ES-I3 (cell line): ENCODE results near the gene MTAP.
"Not testable (repeated sequence)": the region's sequence is repeated elsewhere in the genome, so short reads cannot be mapped to it uniquely, and the experiment has no call there.

Experiments used
- H3K36me3 ChIP-seq: 2 replicates; pipeline ENCODE4 v1.6.1; 2013; ENCODE audit warnings: mild to moderate bottlenecking, low read length, control low read depth, moderate library complexity; ENCODE audit not compliant: insufficient read depth
- H3K4me1 ChIP-seq: 2 replicates; pipeline ENCODE4 v1.6.1; 2013; ENCODE audit warnings: mild to moderate bottlenecking, control low read depth, low read length; ENCODE audit not compliant: insufficient read depth
- H3K9ac ChIP-seq: 2 replicates; pipeline ENCODE4 v1.6.1; 2013; ENCODE audit warnings: low read depth, mild to moderate bottlenecking, low read length, moderate library complexity
- H3K9me3 ChIP-seq: 2 replicates; pipeline ENCODE4 v1.6.1; 2013; ENCODE audit warnings: mild to moderate bottlenecking, low read length, moderate library complexity; ENCODE audit not compliant: control insufficient read depth, insufficient read depth

Gene MTAP

DNA sequence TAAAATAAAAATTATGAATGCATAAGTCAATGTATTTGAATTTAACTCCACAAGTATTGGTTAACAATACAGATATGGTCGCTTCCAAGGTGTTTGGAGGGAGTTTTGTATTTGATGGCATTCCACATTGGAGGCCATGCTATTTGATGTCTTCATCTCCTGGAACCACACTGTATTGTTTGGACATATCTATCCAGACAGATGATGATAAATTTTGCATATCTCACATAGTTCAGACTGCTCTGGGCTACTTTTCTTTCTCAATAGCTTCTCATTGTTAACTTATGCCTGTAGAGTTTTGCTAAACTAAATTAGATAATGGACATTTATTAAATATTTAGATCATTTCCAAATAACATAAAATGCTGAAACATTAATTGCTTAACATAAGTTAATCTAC is 133.7 kb downstream of the MTAP start:
- Histone ChIP-seq H3K4me1 (peaks cover 26% of the 10 kb centered on the region), H3K36me3 (no peaks in the 10 kb centered on the region), H3K9ac (no peak overlapping the region), H3K9me3 (no peaks in the 10 kb centered on the region)

DNA sequence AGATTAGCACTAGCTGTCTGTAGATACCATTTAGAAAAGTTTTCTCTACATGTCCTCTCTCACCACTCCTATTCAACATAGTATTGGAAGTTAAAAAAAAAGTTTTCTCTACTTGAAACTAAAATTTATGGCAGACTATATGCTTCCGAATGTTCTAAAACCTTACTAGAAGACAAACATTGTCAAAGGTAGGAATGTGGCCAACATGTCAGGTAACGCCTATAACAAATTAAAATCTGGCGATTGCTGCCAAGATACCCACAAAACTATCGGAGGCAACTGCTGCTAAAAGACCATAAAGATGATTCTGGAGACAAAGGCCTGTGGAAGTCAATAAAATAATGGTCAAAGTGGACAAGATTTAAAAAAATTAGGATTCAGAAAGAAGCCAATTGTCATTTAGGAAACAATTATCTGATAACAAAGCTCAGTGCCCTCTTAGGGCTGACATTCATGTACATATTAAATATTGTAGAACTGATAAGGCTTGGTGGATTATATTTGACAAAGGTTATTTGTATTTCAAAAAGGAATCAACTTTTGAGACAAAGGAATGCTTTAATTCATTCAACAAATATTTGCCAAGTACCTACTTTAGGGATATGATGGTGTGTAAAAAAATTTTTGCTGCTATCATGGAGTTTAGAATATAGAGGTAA is 139.0 kb downstream of the MTAP start:
- Histone ChIP-seq H3K4me1 (no peaks in the 10 kb centered on the region), H3K9ac (no peak overlapping the region), H3K9me3 (no peaks in the 10 kb centered on the region; the same call in 1 of the 2 replicates), H3K36me3 (no peaks in the 10 kb centered on the region)

DNA sequence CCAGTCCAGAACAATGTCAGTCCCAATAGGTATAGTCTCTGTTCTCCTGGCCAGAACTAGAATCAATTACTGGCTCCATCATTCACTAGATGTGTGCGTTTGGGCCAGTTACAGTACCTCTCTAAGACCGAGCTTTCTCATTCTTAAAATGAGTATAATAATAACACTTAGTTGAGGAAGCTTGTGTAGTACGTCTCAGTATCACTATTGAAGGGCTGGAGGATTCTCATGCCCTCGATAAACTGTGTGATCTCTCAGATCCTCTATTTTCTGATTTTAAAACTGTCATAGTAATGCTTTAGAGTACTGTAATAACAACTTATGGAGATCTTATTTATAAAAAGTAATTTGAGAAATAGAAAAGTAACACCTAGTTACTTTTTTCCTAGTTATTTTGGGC is 141.0 kb downstream of the MTAP start:
- no peak overlapping the region for H3K9ac ChIP-seq
- no peaks in the 10 kb centered on the region for H3K4me1 ChIP-seq
- H3K9me3 ChIP-seq, result no peaks in the 10 kb centered on the region; the same call in 1 of the 2 replicates
- H3K36me3 ChIP-seq, result no peaks in the 10 kb centered on the region

DNA sequence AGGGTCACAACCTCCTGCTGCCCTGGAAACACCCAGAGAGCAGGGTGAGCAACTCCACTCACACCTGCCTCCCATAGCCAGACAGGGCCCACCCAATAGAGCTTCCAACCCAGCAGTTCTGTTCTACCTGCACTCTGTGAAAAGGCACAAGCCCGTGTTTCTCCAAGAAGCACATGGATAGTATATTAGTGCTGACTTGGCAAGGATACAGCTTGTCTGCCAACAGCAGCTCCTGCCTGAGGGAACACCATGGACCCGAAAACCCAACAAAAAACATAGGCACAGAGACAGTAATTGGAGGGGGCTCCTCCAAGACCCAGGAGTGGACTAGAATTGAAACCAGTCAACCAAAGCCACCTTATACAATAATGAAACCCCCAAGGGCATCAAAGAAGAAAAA is 143.2 kb downstream of the MTAP start:
- Histone ChIP-seq H3K36me3 (no peaks in the 10 kb centered on the region), H3K4me1 (no peaks in the 10 kb centered on the region), H3K9me3 (no peaks in the 10 kb centered on the region; the same call in 1 of the 2 replicates), H3K9ac (no peak overlapping the region)

DNA sequence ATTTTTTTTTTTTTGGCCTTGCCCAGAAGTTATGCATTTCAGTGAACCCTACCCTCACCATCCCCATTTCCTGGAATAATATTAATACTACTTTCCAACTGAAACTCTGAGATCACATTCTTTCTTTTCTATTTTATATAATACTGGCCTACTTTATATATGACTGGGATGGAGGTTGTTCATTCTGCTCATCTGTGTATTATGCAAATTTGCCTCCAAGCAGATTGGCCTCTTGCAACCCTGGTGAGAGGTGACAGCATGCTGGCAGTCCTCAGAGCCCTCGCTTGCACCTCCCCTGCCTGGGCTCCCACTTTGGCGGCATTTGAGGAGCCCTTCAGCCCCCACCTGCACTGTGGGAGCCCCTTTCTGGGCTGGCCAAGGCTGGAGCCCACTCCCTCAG is 156.4 kb downstream of the MTAP start:
- H3K4me1 ChIP-seq, result no peaks in the 10 kb centered on the region
- no peaks in the 10 kb centered on the region for H3K36me3 ChIP-seq
- no peak overlapping the region for H3K9ac ChIP-seq
- H3K9me3 ChIP-seq, result no peaks in the 10 kb centered on the region

DNA sequence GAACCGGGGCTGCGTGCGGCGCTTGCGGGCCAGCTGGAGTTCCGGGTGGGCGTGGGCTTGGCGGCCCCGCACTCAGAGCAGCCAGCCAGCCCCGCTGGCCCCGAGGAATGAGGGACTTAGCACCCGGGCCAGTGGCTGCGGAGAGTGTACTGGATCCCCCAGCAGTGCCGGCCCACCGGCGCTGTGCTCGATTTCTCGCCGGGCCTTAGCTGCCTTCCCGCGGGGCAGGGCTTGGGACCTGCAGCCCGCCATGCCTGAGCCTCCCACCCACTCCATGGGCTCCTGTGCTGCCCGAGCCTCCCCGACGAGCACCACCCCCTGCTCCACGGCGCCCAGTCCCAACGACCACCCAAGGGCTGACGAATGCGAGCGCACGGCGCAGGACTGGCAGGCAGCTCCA is 156.8 kb downstream of the MTAP start:
- not testable (repeated sequence) for H3K36me3 ChIP-seq, H3K4me1 ChIP-seq, H3K9ac ChIP-seq, H3K9me3 ChIP-seq

DNA sequence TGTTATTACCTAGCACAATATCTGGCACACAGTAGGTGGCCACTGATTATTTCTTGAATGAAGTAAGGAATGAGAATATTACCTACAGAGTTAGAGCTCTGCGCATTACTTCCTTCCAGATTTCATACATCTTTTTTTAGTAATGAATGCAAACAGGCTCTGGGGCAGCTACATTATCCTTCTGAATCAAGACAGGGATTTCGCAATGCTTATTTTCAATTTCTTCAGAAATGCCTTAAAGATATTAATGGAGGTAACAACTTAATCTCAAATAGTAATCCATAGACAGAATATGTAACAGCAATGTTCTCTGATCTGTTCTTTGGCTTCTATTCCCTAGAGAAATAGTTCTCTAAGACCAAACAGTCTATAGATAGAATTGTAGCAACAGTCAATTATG is 159.1 kb downstream of the MTAP start:
- H3K4me1 ChIP-seq, result peaks cover under 1% of the 10 kb centered on the region
- no peak overlapping the region for H3K9ac ChIP-seq
- no peaks in the 10 kb centered on the region for H3K9me3 ChIP-seq
- no peaks in the 10 kb centered on the region for H3K36me3 ChIP-seq

DNA sequence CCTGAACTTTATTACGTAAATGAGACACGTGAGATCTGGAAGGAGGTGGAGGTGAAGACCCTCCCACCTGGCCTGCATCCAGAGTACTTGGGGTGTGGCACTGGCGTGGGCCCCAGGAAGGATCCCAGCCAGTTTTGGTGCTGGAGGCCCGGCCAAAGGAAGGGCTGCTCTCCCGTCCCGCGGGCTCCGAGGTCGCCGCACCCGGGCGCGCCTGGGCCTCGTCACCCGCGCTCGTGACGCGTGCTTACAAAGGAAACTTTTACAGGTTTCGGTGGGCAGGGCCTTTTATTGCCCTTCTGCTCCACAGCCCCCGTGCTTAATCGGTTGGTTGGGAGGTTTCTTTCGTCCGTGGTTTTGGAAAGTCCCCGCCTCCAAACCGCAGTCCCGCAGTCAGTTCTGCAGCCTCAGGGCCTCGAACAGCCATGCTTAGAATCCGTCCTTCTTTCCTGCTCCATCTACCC is 162.5 kb downstream of the MTAP start:
- Histone ChIP-seq H3K36me3 (no peaks in the 10 kb centered on the region), H3K4me1 (peaks cover 7% of the 10 kb centered on the region), H3K9ac (peak overlapping the region; percentile 49; the same call in 1 of the 2 replicates), H3K9me3 (no peaks in the 10 kb centered on the region)

DNA sequence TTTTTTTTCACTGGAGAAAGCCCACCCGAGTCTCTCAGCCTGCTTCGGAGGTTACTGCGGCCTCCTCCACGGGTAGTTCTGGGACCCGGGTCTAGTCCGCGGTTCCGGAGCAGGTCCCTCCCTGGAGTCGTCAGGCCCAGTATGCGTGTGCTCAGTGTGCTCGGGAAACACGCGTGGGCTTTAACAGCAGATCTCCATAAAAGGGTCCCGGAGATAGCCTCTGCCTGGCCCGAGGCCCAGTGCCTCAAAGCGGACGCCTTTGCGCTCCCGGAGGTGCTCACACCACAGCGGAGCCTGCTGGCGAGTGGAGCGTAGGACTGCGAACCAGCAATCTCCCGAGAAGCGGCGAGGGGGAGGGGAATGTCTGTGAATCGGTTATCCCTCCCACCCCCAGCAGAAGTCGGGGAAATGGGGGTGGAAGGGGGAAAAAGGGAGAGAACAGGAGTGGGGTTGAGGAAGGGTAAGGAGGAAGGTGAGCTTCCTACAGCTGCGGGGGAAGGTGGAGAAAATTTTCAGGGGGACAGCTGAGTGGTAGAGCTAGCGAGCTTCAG is 163.0 kb downstream of the MTAP start:
- no peaks in the 10 kb centered on the region for H3K36me3 ChIP-seq
- no peaks in the 10 kb centered on the region for H3K9me3 ChIP-seq
- peak overlapping the region; percentile 49; the same call in 1 of the 2 replicates for H3K9ac ChIP-seq
- H3K4me1 ChIP-seq, result peaks cover 7% of the 10 kb centered on the region

DNA sequence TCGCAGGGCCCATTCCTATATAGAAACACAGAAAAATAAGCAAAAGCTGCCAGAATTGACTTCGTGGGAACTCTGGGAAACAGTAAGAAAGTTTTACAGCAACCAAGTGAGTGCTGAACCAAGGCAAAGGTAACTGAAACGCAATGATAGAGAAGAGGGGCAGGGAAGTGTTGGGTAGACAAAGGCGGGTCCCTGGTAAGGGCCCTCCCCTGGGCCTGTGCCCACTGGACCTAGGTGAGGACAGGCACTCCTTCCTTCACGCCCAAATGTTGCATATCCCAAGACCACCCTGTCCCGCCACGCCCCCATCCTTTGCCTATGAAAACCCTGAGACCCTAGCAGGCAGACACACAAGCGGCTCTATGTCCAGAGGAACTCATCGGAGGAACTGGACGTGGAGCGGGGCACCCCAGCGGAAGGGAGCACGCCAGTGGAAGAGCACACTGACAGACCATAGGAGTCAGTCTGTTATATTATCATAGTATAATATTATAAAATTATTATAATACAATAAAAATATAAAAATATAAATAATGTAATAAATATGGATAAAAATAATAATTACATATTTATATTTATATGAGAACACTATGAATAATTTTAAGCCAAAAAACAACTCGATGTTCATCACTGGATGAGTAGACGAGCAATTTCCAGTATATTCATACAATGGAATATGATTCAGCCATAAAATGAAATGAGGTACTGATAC is 163.9 kb downstream of the MTAP start:
- Histone ChIP-seq H3K9ac (no peak overlapping the region), H3K4me1 (peaks cover 7% of the 10 kb centered on the region), H3K9me3 (no peaks in the 10 kb centered on the region), H3K36me3 (no peaks in the 10 kb centered on the region)

DNA sequence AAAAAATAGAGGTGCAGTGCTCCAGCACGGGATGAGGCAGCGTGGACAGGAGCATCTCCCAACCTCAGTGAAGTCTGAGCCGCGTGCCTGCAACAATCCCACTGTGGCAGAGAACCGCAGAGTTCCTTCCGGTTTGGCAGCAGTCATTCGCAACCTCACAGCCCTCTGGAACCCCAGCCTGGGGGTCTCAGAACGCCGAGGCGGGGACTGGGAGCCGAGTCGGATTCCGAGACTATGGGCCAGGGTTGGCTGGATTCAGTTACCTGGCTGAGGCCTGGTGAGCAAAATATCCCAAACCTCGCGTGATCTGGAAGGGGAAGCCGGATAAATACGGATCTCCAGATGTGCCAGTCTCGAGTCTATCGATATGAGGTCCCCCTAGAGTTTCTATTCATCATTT is 164.7 kb downstream of the MTAP start:
- Histone ChIP-seq H3K4me1 (peaks cover 7% of the 10 kb centered on the region), H3K9me3 (no peaks in the 10 kb centered on the region), H3K36me3 (no peaks in the 10 kb centered on the region), H3K9ac (peak overlapping the region; percentile 10; the same call in 1 of the 2 replicates)

DNA sequence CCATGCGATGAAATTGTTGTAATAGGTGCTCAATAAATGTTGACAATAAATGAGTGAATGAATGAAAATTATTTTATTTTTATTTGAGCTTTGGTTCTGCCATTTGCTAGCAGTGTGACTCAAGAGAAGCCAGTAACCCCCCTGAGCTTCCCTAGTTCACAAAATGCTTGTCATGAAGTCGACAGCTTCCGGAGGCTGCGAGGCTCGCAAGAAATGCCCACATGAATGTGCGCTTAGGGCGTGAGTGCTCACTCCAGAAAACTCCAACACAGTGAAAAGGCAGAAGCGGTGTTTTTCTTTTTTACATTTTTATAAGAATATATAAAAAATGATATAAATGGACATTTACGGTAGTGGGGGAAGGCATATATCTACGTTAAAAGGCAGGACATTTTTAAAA is 165.3 kb downstream of the MTAP start:
- Histone ChIP-seq H3K9ac (peak overlapping the region; percentile 28; the same call in 1 of the 2 replicates), H3K36me3 (no peaks in the 10 kb centered on the region), H3K9me3 (no peaks in the 10 kb centered on the region), H3K4me1 (peaks cover 7% of the 10 kb centered on the region)

DNA sequence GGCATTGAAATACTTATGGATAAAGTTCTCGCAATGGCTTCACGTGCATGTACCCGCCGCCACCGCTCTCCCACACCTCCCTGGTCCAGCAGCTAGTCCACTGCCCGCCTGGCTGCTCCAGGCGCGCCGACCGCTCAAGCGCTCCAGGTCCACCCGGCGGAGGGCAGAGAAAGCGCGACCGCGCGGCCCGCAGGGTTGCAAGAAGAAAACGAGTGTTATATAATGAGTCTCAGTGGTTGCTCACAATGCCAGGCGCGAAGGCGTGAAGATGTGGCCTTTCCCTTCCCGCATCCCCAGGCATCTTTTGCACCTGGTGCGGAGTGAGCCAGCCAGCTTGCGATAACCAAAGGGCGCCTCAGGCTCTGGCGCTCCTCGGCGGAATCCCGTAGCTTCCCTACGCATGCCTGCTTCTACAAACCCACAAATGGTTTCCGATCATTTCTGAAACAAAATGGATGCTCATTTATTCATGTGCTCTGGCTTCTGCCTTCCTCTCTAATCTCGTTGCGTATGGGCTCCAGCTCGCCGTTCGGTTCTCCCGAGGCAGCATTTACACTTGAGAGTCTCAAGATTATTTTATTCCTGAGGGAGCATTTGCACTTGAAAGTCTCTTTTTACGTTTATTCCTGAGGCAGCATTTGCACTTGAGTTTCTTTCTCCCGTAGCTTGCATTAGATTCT is 166.0 kb downstream of the MTAP start:
- Histone ChIP-seq H3K36me3 (no peaks in the 10 kb centered on the region), H3K9ac (peak overlapping the region; percentile 28; the same call in 1 of the 2 replicates), H3K9me3 (no peaks in the 10 kb centered on the region), H3K4me1 (peaks cover 7% of the 10 kb centered on the region)
